ENCODE measurements around the gene PSENEN.

Gene PSENEN

GRCh38 chr19:35742121-35742724 is 3.2 kb upstream of the PSENEN start, which contains the start of gene IGFLR1:
TSS of gene IGFLR1 (minus strand) at chr19:35742452. CDS start at chr19:35741180, 1,272 bp downstream.
- H3K4me3 ChIP-seq (ENCODE audit: control insufficient read depth, low read depth, low read length) = no peak within 1 kb of the TSS
- no peak for DNase-seq (ENCODE audit: low read depth)

GRCh38 chr19:35743640-35744429 is 1.6 kb upstream of the PSENEN start:
- no peak overlapping the region for H3K4me3 ChIP-seq (ENCODE audit: control insufficient read depth, low read depth, low read length)
- no peak for TF ChIP-seq CTCF (IDR thresholded peaks at IDR 0.05; ENCODE audit: control insufficient read depth, insufficient read depth, low read depth, low read length, missing control alignments)
- DNase-seq (ENCODE audit: low read depth) = no peak

More at GRCh38 chr19:35742121-35742724, 3.2 kb upstream of the PSENEN start, which contains the start of gene IGFLR1:
- TF ChIP-seq CTCF (IDR thresholded peaks at IDR 0.05; ENCODE audit: control insufficient read depth, insufficient read depth, low read depth, low read length, missing control alignments) = no peak

- H3K4me3 ChIP-seq (ENCODE audit: control insufficient read depth, low read depth, low read length) = peak overlapping the region; percentile 85
- DNase-seq (ENCODE audit: low read depth) = peak; percentile 81
- peak; percentile 57 for TF ChIP-seq CTCF (IDR thresholded peaks at IDR 0.05; ENCODE audit: control insufficient read depth, insufficient read depth, low read depth, low read length, missing control alignments)
These were observed 772 bp upstream of the PSENEN start for GRCh38 chr19:35744430-35745327.

GRCh38 chr19:35746087-35746462 is 624 bp downstream of the PSENEN start:
- TF ChIP-seq CTCF (IDR thresholded peaks at IDR 0.05; ENCODE audit: control insufficient read depth, insufficient read depth, low read depth, low read length, missing control alignments) = no peak
- peak overlapping the region; percentile 85 for H3K4me3 ChIP-seq (ENCODE audit: control insufficient read depth, low read depth, low read length)
- DNase-seq (ENCODE audit: low read depth) = no peak

GRCh38 chr19:35746531-35746930 is 1.1 kb downstream of the PSENEN start:
- no peak for DNase-seq (ENCODE audit: low read depth)
- no peak for TF ChIP-seq CTCF (IDR thresholded peaks at IDR 0.05; ENCODE audit: control insufficient read depth, insufficient read depth, low read depth, low read length, missing control alignments)

More at GRCh38 chr19:35746531-35746930, 1.1 kb downstream of the PSENEN start:
- H3K4me3 ChIP-seq (ENCODE audit: control insufficient read depth, low read depth, low read length) = peak overlapping the region; percentile 85

Data from AG09309 (cell line).